ENCODE results near the gene CEP85L.

GRCh38 chr6:118674772-118675171 lies 23.4 kb upstream of the CEP85L start:
- TF ChIP-seq MEF2A (IDR thresholded peaks at IDR 0.05; ENCODE audit: borderline replicate concordance, low read depth): no peak
- TF ChIP-seq CTCF (IDR thresholded peaks at IDR 0.05): no peak
- no peak for TF ChIP-seq USF2 (IDR thresholded peaks at IDR 0.05; ENCODE audit: borderline replicate concordance, low read depth, low read length)
- no peak for TF ChIP-seq SIN3A (IDR thresholded peaks at IDR 0.05; ENCODE audit: borderline replicate concordance, low read depth, low read length)

Measured in SK-N-SH (cell line).